Urinary bladder (tissue), 4 donors: ENCODE results near the gene ZNF57. TPM values are rescaled to one million over a fixed set of nuclear protein-coding genes. Genes with fewer than 3 reads are reported as not detected.
"Not testable (repeated sequence)": the region's sequence is repeated elsewhere in the genome, so short reads cannot be mapped to it uniquely, and the experiment has no call there.

Source experiments
- DNase-seq: peaks from one replicate; pipeline ENCODE4 v3.0.0-alpha.2; 2015; ENCODE audit errors: extremely low spot score
- H3K27ac ChIP-seq: one replicate; pipeline ENCODE4 v1.5.1; 2013; ENCODE audit warnings: low read depth, mild to moderate bottlenecking, moderate library complexity
- H3K36me3 ChIP-seq: one replicate; pipeline ENCODE4 v1.6.1; 2013; ENCODE audit warnings: mild to moderate bottlenecking, moderate library complexity; ENCODE audit not compliant: insufficient read depth
- H3K4me1 ChIP-seq: one replicate; pipeline ENCODE4 v1.6.1; 2013; ENCODE audit warnings: mild to moderate bottlenecking, moderate library complexity; ENCODE audit not compliant: insufficient read depth
- H3K4me3 ChIP-seq: one replicate; pipeline ENCODE4 v1.5.1; 2013; ENCODE audit warnings: low read depth, low read length
- WGBS: extraction: QIAGEN DNeasy Blood & Tissue Kit; methylation state at CpG from one replicate; pipeline ENCODE4 v1.1.7; 2013; 5-methylcytosine and 5-hydroxymethylcytosine counted together
- polyA plus RNA-seq: library from polyadenylated mRNA; stranded (reverse); fragments of 200-250 nt; gene quantifications from one replicate; pipeline ENCODE4 v1.2.3, GENCODE V29; 2013
- total RNA-seq: library from RNA; depleted of rRNA; stranded (reverse); fragments of >200 nt; gene quantifications from one replicate; pipeline ENCODE4 v1.2.3, GENCODE V29; 2014
- donor health status: healthy with polysubstance abuse.
- donor health status: healthy.

Gene ZNF57
- total RNA-seq (5.1 TPM), polyA plus RNA-seq (4.4 TPM)

GRCh38 chr19:2900296-2901252 is at the start of gene ZNF57:
TSS of gene ZNF57 (plus strand) at chr19:2900928. CDS start at chr19:2901046, 118 bp downstream.
- H3K36me3 ChIP-seq: no peaks in the 10 kb centered on the region
- DNase-seq: peak; percentile 97
- peak within 1 kb of the TSS; percentile 61 for H3K27ac ChIP-seq
- H3K4me1 ChIP-seq: peaks cover 1% of the 10 kb centered on the region
- H3K4me3 ChIP-seq: peak within 1 kb of the TSS; percentile 50
- under 1% methylated on average over 100 of the region's 100 CpGs for WGBS

GRCh38 chr19:2852598-2852997 is 48.1 kb upstream of the ZNF57 start:
- no peaks in the 10 kb centered on the region for H3K4me1 ChIP-seq
- DNase-seq: no peak
- H3K27ac ChIP-seq: no peak overlapping the region
- H3K36me3 ChIP-seq: peaks cover 18% of the 10 kb centered on the region
- whole genome bisulfite sequencing: 98% methylated on average over 10 of the region's 10 CpGs
- H3K4me3 ChIP-seq: no peak overlapping the region

DNA sequence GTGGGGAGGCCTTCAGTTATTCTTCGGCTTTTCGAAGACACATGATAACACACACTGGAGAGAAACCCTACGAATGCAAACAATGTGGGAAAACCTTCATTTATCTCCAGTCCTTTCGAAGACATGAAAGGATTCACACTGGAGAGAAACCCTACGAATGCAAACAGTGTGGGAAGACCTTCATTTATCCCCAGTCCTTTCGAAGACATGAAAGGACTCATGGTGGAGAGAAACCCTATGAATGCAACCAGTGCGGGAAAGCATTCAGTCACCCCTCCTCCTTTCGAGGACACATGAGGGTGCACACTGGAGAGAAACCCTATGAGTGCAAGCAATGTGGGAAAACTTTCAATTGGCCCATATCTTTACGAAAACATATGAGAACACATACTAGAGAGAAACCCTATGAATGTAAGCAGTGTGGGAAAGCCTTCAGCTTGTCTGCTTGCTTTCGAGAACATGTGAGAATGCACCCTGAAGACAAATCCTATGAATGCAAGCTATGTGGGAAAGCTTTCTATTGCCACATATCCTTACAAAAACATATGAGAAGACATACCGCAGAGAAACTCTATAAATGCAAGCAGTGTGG is 47.6 kb upstream of the ZNF57 start:
- no peaks in the 10 kb centered on the region for H3K4me1 ChIP-seq
- WGBS: 99% methylated on average over 11 of the region's 11 CpGs
- H3K36me3 ChIP-seq: peaks cover 18% of the 10 kb centered on the region
- H3K4me3 ChIP-seq: no peak overlapping the region
- DNase-seq: no peak
- no peak overlapping the region for H3K27ac ChIP-seq

DNA sequence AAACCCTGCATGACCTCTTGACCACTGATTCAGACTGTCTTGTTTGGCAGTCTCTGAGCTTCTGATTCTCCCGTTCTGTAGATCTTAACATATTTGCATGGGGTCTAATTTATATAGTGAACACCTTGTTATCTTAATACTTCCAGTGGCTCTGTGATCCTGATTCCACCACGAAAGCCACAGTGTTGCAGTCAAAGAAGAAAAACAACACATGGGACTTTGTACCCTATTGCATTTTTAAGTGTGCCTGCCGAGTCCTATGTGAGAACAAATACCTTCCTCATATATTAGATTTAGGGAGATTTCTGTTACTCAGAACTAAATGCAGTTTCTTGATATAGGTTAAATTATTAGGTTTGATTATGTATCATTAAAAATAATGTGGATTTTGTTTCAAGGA is 45.9 kb upstream of the ZNF57 start:
- H3K36me3 ChIP-seq: peaks cover 18% of the 10 kb centered on the region
- no peak for DNase-seq
- no peak overlapping the region for H3K4me3 ChIP-seq
- 98% methylated on average over 3 of the region's 3 CpGs for WGBS
- no peak overlapping the region for H3K27ac ChIP-seq
- H3K4me1 ChIP-seq: no peaks in the 10 kb centered on the region

DNA sequence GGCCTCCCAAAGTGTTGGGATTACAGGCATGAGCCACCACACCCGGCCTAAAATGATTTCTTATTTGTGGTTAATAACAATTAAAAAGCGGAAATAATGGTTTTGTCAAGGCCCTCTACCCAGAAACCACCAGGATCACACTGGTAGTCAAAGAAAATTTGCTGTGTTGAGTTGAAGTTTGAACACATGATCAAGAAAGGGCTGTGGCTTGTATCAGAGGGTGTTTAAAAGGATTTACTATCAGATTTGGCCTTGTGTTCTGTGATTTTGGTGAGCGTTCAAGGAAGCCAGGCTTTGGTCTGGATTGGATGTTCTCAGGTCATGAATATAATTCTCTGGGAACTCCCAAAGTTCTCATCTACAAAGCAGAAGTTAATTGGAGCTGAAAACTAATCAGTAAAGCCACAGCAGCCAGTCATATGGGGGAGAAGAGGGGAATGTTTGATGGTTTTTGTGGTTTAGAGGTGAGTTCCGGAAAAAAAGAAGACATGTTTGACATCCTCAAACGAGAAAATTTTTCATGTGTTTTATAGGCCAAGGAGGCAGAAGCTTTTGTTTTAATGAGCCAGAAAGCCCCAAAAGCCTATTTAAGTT is 44.2 kb upstream of the ZNF57 start:
- Histone ChIP-seq H3K4me1 (no peaks in the 10 kb centered on the region), H3K27ac (no peak overlapping the region), H3K4me3 (no peak overlapping the region), H3K36me3 (peaks cover 12% of the 10 kb centered on the region)
- 91% methylated on average over 5 of the region's 5 CpGs for WGBS
- DNase-seq: no peak

- Histone ChIP-seq H3K4me1 (no peaks in the 10 kb centered on the region), H3K27ac (no peak overlapping the region), H3K4me3 (no peak overlapping the region), H3K36me3 (no peaks in the 10 kb centered on the region)
- DNase-seq: no peak
- 71% methylated on average over 27 of the region's 27 CpGs for WGBS
Observed at GRCh38 chr19:2858864-2859263, 41.9 kb upstream of the ZNF57 start.

- 81% methylated on average over 10 of the region's 10 CpGs for WGBS
- H3K4me1 ChIP-seq: no peaks in the 10 kb centered on the region
- DNase-seq: no peak
Observed at GRCh38 chr19:2863816-2864215, 36.9 kb upstream of the ZNF57 start.

GRCh38 chr19:2865334-2866100 is 35.2 kb upstream of the ZNF57 start:
- Histone ChIP-seq H3K4me3 (no peak overlapping the region), H3K36me3 (no peaks in the 10 kb centered on the region), H3K27ac (no peak overlapping the region), H3K4me1 (no peaks in the 10 kb centered on the region)
- 64% methylated on average over 12 of the region's 12 CpGs for WGBS
- DNase-seq: no peak

More at GRCh38 chr19:2863816-2864215, 36.9 kb upstream of the ZNF57 start:
- Histone ChIP-seq H3K27ac (no peak overlapping the region), H3K36me3 (no peaks in the 10 kb centered on the region), H3K4me3 (no peak overlapping the region)

- Histone ChIP-seq H3K4me1 (no peaks in the 10 kb centered on the region), H3K4me3 (no peak overlapping the region), H3K27ac (no peak overlapping the region), H3K36me3 (no peaks in the 10 kb centered on the region)
- 75% methylated on average over 8 of the region's 8 CpGs for WGBS
- DNase-seq: no peak
Observed at GRCh38 chr19:2866495-2867024, 34.2 kb upstream of the ZNF57 start.

DNA sequence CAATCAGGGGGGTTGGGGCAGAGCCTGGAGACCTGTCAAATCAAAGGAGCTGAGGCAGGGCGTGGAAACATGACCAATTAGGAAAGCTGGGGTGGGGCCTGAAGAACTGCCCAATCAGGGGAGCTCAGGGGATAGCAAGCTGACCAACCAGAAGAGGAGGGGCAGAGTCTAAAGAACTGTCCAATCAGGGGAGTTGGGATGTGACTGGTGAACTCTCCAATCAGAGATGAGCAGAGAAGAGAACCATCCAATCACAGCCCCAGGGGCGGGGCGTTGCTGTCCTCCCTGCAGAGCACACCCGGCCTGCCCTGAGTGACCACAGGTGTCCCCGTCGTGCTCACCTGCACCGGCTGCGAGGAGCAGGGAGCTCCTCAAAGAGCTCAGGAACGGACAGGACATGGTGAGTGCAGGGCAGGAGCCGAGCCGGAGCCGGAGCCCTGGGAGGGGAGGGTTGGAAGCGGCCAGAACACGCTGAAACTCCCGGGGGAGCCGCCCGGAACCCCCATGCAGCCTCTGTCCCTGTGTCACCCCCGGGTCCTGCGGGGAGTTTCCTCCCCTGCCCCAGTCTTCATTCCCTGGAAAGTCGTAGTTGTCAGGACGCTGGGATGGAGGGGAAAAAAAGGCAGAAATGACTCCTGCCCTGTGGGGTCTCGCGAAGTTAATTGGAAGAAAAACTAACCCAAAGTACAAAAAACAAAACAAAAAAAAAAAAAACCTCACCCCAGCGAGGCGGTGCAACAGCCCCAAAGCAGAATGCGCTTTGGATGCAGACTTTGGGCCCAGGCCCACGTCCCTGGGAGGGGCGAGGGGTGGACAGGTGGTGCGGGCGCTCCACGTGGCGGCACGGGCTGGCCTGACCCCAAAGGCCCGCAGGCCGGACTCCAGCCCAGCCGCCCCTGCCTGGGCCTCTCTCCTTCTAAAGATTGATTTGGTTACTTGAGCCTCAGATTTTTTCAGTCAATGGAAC is 33.4 kb upstream of the ZNF57 start, which contains the start of gene ZNF556:
TSS of gene ZNF556 (plus strand) at position 311 of the 967 bp plus-strand sequence. CDS start at position 398, 87 bp downstream.
- Histone ChIP-seq H3K36me3 (no peaks in the 10 kb centered on the region), H3K27ac (no peak within 1 kb of the TSS), H3K4me3 (no peak within 1 kb of the TSS), H3K4me1 (no peaks in the 10 kb centered on the region)
- 81% methylated on average over 36 of the region's 36 CpGs for WGBS
- no peak for DNase-seq

- DNase-seq: no peak
- Histone ChIP-seq H3K27ac (no peak overlapping the region), H3K4me1 (no peaks in the 10 kb centered on the region), H3K4me3 (no peak overlapping the region), H3K36me3 (no peaks in the 10 kb centered on the region)
- 86% methylated on average over 10 of the region's 10 CpGs for WGBS
Observed at GRCh38 chr19:2869618-2870017, 31.1 kb upstream of the ZNF57 start.

GRCh38 chr19:2872175-2872574 is 28.6 kb upstream of the ZNF57 start:
- 23% methylated on average over 4 of the region's 11 CpGs for WGBS
- not testable (repeated sequence) for H3K27ac ChIP-seq, H3K4me1 ChIP-seq, H3K36me3 ChIP-seq, H3K4me3 ChIP-seq, DNase-seq
